ENCODE data around the gene TEAD1. TPM values are rescaled to one million over a fixed set of nuclear protein-coding genes. Genes with fewer than 3 reads are reported as not detected.

The TEAD1 gene
- total and polyA plus RNA-seq, 10 of the 15 experiments (the other 5 are each of a cell fraction or from before 2014, with no cell fraction given): 0.01 to 0.59 (median 0.04) TPM; not detected in 6

GRCh38 chr11:12905435-12905834 is 231.2 kb downstream of the TEAD1 start (continued):
- TF ChIP-seq BCLAF1 (IDR thresholded peaks at IDR 0.05) (no peak), WRNIP1 (IDR thresholded peaks at IDR 0.05; ENCODE audit: borderline replicate concordance, low read depth, low read length) (no peak), POLR2A (IDR thresholded peaks at IDR 0.05; ENCODE audit: low read depth, low read length) (no peak), TCF3 (IDR thresholded peaks at IDR 0.05; ENCODE audit: borderline replicate concordance, insufficient read depth, low read depth, low read length) (no peak), ZZZ3 (IDR thresholded peaks at IDR 0.05; ENCODE audit: control insufficient read depth, insufficient read length, low read depth) (no peak)

GRCh38 chr11:12906501-12906900 is 232.3 kb downstream of the TEAD1 start:
- ATAC-seq (no peak), DNase-seq (ENCODE audit: low read depth, low spot score) (no peak), FAIRE-seq (no peak)
- in situ Hi-C loops (cut with MboI): no loop called here
- Histone ChIP-seq H3K27me3 (replicated peaks in 1 of 2; ENCODE audit: control insufficient read depth in 2 of 2, insufficient read depth in 2 of 2, low read length in 1 of 2) (peaks cover 0 to 4% of the 10 kb centered on the region in 2 experiments; a peak in 2 of 4 replicates), H3K4me1 (ENCODE audit: control insufficient read depth, insufficient read depth, low read length) (no peaks in the 10 kb centered on the region), H3K4me2 (ENCODE audit: control insufficient read depth, insufficient read depth) (no peak overlapping the region), H3K36me3 (ENCODE audit: control insufficient read depth in 2 of 2, insufficient read depth in 2 of 2, low read length in 1 of 2) (no peaks in the 10 kb centered on the region), H3K4me3 (no peak overlapping the region), H3K9ac (ENCODE audit: control insufficient read depth, insufficient read depth, low read length) (no peak overlapping the region), H3K9me3 (replicated peaks; ENCODE audit: control insufficient read depth, insufficient read depth, low read length) (no peaks in the 10 kb centered on the region), H3K79me2 (ENCODE audit: control insufficient read depth, insufficient read depth, low read length) (no peaks in the 10 kb centered on the region), H3K27ac (ENCODE audit: control insufficient read depth, insufficient read depth) (no peak overlapping the region), H2AFZ (ENCODE audit: control insufficient read depth, low read depth, low read length) (no peak overlapping the region), H4K20me1 (ENCODE audit: control insufficient read depth, insufficient read depth) (no peaks in the 10 kb centered on the region)
- 81% methylated on average over 3 of the region's 4 CpGs for WGBS (ENCODE audit: insufficient coverage, insufficient replicate concordance, low lambda C conversion rate, missing lambda C conversion rate)
- intact Hi-C loops (cut with micrococcal nuclease; ENCODE audit: unreplicated experiment): no loop called here
- no peak for TF ChIP-seq SMAD1 (IDR thresholded peaks at IDR 0.05; ENCODE audit: low read depth, partially characterized antibody)
- no peak for TF ChIP-seq MLLT1 (IDR thresholded peaks at IDR 0.05)
- no peak for TF ChIP-seq ASH2L (IDR thresholded peaks at IDR 0.05; ENCODE audit: borderline replicate concordance, low read depth)
- ChIA-PET RAD21 (ENCODE audit: unreplicated experiment) (no interaction called here), POLR2A (no interaction called here), SMC1A (ENCODE audit: uncharacterized antibody, unreplicated experiment) (no interaction called here), CTCF (interaction anchor here (0.6 kb wide), 1 partner anchor 24 kb away, joined by 3 read pairs; no protein-coding TSS in a partner anchor)
- no TSS peak for BruUV-seq (replicated peaks)
